ENCODE results near the gene PAGR1. TPM values are rescaled to one million over a fixed set of nuclear protein-coding genes. Genes with fewer than 3 reads are reported as not detected.

Gene PAGR1
- total and polyA plus RNA-seq, 8 donors, result 16.4 to 40.6 (median 29.0) TPM

DNA sequence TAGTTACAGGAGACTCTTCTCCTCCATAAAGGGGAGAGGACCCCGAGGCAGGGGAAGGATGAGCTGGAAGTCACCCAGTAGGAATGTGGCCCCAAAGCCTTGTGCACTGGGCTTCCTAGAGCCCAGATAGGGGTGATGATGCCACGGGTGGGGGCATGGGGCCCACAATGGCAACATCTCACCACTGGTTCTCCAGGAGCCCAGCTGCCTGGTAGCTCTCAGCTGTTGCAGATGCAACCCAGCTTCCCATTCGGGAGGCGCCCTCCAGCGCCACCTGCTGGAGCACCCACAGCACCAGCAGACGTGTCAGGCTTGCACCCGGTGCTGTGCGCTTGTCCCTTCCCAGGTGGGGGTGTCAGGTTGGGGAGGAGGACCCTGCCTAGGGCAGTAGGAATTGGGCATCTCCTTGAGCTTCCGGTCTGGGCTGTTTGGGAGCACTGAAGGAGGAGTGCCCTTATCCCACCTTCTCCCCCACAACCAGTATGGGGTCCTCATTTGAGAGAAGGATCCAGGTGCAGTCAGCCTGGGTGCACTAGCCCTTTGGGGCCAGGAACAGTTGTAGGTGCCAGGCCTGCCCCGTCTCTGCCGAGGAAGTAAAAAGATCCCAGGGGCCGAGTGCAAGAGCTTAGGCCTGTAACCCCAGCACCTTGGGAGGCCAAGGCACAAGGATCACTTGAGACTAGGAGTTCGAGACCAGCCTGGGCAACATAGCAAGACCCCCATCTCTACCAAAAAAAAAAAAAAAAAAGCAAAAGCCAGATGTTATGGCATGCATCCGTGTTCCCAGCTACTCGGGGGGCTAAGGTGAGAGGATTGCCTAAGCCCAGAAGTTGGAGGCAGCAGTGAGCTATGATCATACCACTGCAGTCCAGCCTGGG, 32.7 kb downstream of the PAGR1 start:
- Histone ChIP-seq H3K4me1 (peaks cover 0 to 23% of the 10 kb centered on the region in 2 donors), H3K36me3 (peaks cover 0 to 60% of the 10 kb centered on the region in 2 donors), H3K27ac (no peak overlapping the region), H3K27me3 (no peaks in the 10 kb centered on the region), H3K9me3 (no peaks in the 10 kb centered on the region), H3K4me3 (no peak overlapping the region)
- peak; percentile 73 to 89 for TF ChIP-seq CTCF (IDR thresholded peaks at IDR 0.05)
- DNase-seq, result peak in 3 of 4 donors; percentile 52 to 97 (median 79)
- intact Hi-C loops (cut with DNase I), result no loop called here
- ATAC-seq, result peak; percentile 71

DNA sequence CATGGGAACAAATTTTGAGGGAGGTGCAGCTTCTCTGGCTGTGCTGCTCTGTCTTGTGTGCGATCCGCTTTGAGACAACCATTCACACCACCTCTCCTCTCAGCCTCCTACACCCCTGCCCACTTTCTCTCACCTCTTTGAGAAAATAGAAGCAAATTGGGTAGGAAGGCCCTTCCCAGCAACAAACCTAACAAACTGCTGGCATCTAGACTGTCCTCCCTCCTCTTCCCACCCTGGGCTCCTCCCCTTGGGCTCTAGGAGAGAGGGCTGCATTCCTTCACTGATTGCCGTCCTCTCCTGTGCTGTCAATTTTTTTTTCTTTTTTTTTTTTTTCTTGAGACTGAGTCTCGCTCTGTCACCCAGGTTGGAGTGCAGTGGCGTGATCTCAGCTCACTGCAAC, 33.6 kb downstream of the PAGR1 start:
- H3K27ac ChIP-seq, result no peak overlapping the region
- intact Hi-C loops (cut with DNase I), result no loop called here
- no peak overlapping the region for H3K4me3 ChIP-seq
- H3K36me3 ChIP-seq, result peaks cover 0 to 51% of the 10 kb centered on the region in 2 donors
- peaks cover 0 to 21% of the 10 kb centered on the region in 2 donors for H3K4me1 ChIP-seq
- ATAC-seq (peak; percentile 41), DNase-seq (no peak)
- no peak for TF ChIP-seq CTCF (IDR thresholded peaks at IDR 0.05)
- no peaks in the 10 kb centered on the region for H3K9me3 ChIP-seq
- no peaks in the 10 kb centered on the region for H3K27me3 ChIP-seq

DNA sequence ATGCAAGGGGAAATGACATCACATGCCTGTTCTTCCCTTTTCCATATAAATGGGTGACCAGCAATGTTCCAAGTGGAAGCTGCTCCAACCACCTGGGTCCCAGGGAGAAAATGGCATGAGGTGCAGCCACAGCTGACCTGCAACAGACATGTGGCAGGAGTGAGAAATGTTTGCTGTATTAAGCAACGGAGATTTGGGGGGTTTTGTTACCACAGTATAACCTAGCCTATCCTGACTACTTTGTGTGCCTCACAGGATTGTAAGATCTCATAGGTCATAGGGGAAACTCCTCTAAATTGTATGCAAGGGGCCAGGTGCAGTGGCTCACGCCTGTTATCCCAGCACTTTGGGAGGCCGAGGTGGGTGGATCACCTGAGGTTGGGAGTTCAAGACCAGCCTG, 35.0 kb downstream of the PAGR1 start:
- intact Hi-C loops (cut with DNase I), result loop anchor here in 1 of 2 donors (10.0 kb wide), 1 partner anchor 154 kb away; no protein-coding TSS in a partner anchor
- Histone ChIP-seq H3K36me3 (peaks cover 0 to 36% of the 10 kb centered on the region in 2 donors), H3K4me3 (no peak overlapping the region), H3K27ac (no peak overlapping the region), H3K4me1 (peaks cover 0 to 11% of the 10 kb centered on the region in 2 donors), H3K27me3 (no peaks in the 10 kb centered on the region), H3K9me3 (no peaks in the 10 kb centered on the region)
- no peak for TF ChIP-seq CTCF (IDR thresholded peaks at IDR 0.05)
- ATAC-seq (no peak), DNase-seq (no peak)

- Histone ChIP-seq H3K27me3 (no peaks in the 10 kb centered on the region), H3K4me1 (peaks cover 0 to 8% of the 10 kb centered on the region in 2 donors), H3K9me3 (no peaks in the 10 kb centered on the region), H3K36me3 (peaks cover 0 to 20% of the 10 kb centered on the region in 2 donors), H3K27ac (peak overlapping the region in 1 of 2 donors; percentile 20), H3K4me3 (no peak overlapping the region)
- TF ChIP-seq CTCF (IDR thresholded peaks at IDR 0.05), result no peak
- intact Hi-C loops (cut with DNase I), result loop anchor here in 1 of 2 donors (10.0 kb wide), 1 partner anchor 152 kb away; no protein-coding TSS in a partner anchor
- ATAC-seq, result peak; percentile 14
- DNase-seq, result peak in 1 of 4 donors; percentile 66
These were observed 36.7 kb downstream of the PAGR1 start for GRCh38 chr16:29852654-29853053.

GRCh38 chr16:29854520-29855100, 38.7 kb downstream of the PAGR1 start:
- no peak for ATAC-seq
- Histone ChIP-seq H3K9me3 (no peaks in the 10 kb centered on the region), H3K27ac (no peak overlapping the region), H3K4me1 (no peaks in the 10 kb centered on the region), H3K27me3 (no peaks in the 10 kb centered on the region), H3K4me3 (no peak overlapping the region), H3K36me3 (peaks cover 0 to 15% of the 10 kb centered on the region in 2 donors)
- DNase-seq, result no peak
- intact Hi-C loops (cut with DNase I), result loop anchor here in 1 of 2 donors (10.0 kb wide), 1 partner anchor 150 kb away; no protein-coding TSS in a partner anchor
- no peak for TF ChIP-seq CTCF (IDR thresholded peaks at IDR 0.05)

Measured in left lung (tissue), 10 donors.